SK-MEL-5 (cell line): ENCODE measurements around the gene TP73. TPM values are rescaled to one million over a fixed set of nuclear protein-coding genes. Genes with fewer than 3 reads are reported as not detected.
A peak's percentile ranks its signal among the peaks of the same experiment; 100 is the strongest.

Experiments used
- DNase-seq: peaks from one replicate; pipeline ENCODE4 v3.0.0-alpha.2; 2016; ENCODE audit warnings: low read depth, low spot score
- in situ Hi-C: cut with HindIII; loops from 2 replicates; pipeline ENCODE4 v1.10.0; 2016; ENCODE audit warnings: low sequenced_read_pairs, high pct_unique_total_duplicates, low pct_unique_long_range_greater_than_20kb
- total RNA-seq: library from RNA; depleted of rRNA; stranded (reverse); fragments of >200 nt; shearing (Covaris generic); gene quantifications from 2 replicates; pipeline ENCODE4 v1.2.3, GENCODE V29; 2014

TP73 gene
- total RNA-seq, 1 experiment from 2014 or later, result 0.32 TPM

- in situ Hi-C loops, result no loop called here
- peak; percentile 85 for DNase-seq
Measured at GRCh38 chr1:3772027-3772714, 119.9 kb downstream of the TP73 start.

DNA sequence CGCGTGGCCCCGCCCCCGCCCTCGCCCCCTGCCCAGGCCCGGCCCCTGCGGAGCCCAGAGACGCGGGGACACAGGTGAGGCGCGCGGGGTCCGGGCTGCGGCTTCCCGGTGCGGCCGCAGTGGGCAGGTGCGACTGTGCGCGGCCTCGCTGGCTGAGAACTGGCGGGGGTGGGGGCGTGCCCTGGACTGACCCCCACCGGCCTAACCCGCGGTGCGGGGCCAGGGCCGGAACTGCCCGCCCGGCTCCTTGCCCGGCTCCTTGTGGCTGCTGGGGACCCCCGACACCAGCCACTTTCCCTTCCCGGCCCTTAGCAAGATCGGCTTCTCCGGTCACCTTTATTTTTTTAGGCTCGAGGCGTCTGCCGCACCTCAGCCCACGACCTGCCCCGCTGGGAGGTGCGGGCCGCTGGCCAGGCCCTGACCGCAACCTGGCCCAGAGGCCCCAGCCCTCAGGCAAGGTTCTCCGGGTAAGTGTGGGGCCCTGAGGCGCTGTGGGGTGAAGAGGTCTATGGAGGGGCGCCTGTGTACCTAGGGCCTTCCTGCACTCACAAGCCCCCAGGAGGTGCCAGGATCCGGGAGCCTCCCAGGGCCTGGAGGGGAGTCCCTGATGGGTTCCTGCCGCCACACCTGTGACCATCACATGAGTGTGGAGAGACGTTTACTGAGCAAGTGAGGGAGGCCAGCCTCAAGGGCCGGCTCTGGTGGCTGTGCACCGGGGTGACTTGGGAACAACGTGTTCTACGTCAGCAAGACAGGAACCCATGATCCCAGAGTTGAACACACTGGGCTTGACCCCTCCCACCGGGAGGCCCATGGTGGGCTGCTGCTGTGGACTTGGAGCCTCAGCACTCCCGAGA is 120.6 kb downstream of the TP73 start, which contains the start of gene SMIM1:
Gene SMIM1 (plus strand): TSS at position 35 of the 857 bp plus-strand sequence. CDS start 2,625 bp downstream, outside the sequence.
- no peak for DNase-seq

DNA sequence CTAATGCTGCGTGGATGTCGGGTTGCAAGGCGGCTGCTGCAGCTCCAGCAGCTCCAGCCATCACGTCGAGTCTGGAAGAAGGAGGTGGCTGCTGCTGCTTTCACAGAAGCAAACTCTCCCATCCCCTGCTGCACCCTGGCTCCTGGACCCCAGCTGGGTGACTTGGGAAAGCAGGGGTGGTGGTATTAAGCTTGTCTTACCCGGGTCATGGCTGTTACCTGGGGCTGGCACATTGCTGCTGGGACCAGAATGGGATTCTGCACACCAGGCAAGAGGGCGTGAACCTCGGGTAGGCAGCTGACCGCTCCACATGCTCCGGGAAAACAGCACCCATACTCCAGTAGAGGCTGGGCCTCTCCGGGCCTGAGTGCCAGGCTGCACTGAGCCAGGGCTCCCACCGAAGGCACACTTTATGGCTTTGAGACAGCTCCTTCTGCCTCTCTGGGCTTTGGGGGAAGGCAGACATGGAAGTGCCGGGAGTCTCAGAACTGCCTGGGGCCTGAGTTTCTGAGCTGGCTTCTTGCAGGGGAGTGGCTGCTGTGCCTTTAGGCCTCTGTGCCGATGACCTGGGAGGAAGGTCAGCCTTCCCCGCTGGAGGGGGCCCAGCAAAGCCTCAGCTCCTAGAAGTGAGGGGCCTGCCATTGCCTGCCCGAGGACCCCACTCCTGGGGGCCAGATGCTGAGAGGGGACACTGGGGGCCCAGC is 121.4 kb downstream of the TP73 start:
- DNase-seq, result no peak
- in situ Hi-C loops, result no loop called here

More for the DNA sequence above, 120.6 kb downstream of the TP73 start, which contains the start of gene SMIM1:
- in situ Hi-C loops, result no loop called here

GRCh38 chr1:3774276-3774945 is 122.1 kb downstream of the TP73 start:
- no peak for DNase-seq
- in situ Hi-C loops, result no loop called here

DNA sequence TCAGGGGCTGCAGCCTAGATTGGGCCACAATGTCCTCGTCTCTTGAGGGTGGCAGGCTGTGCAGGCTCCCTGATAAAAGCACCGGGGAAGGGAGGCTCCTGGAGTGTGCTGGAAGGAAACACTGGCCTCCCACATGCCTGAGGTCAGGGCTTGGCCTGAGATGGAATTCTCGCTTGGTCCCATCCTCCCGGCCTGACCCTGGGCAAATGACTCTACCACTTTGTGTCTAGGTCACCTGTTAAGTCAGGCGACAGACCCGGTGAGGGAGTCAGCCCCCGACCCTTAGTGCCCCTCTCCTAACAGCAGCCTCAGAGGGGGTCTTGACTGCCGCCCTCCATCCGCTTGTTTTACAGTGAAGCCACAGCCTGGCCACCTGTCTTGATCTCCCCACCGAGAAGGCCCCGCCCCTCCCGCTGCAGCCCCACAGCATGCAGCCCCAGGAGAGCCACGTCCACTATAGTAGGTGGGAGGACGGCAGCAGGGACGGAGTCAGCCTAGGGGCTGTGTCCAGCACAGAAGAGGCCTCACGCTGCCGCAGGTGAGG is 122.7 kb downstream of the TP73 start:
- in situ Hi-C loops, result no loop called here
- DNase-seq, result no peak

DNA sequence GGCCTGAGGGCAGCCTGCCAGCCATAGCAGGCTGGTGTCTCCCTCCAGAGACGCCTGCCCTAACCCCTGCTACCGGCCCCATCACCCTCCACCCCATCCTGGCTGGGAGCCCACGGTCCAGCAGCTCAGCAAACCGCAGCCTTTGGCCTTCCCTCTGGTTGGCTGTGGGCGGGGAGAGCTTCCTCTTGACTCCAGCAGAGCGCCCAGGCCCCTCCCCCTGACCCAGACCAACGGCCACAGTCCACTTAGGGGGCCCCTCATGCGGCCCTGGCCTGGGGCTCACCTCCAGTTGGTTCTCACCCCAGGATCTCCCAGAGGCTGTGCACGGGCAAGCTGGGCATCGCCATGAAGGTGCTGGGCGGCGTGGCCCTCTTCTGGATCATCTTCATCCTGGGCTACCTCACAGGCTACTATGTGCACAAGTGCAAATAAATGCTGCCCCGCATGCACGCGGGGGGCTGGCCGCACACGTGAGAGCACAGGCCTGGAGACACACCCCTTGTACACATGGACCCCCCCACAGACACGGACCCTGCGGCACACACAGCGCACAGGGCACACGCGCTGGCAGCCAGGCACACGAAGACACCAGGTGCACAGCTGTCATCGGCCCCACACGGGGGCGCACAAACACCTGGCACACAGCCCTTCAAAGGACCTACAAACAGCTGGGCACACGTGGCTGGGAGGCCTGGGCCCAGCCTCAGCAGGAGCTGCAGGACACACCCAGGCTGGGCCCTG is 123.3 kb downstream of the TP73 start:
- peak; percentile 48 for DNase-seq
- in situ Hi-C loops, result no loop called here

GRCh38 chr1:3776231-3776961 is 124.1 kb downstream of the TP73 start:
- DNase-seq, result no peak
- in situ Hi-C loops, result no loop called here

DNA sequence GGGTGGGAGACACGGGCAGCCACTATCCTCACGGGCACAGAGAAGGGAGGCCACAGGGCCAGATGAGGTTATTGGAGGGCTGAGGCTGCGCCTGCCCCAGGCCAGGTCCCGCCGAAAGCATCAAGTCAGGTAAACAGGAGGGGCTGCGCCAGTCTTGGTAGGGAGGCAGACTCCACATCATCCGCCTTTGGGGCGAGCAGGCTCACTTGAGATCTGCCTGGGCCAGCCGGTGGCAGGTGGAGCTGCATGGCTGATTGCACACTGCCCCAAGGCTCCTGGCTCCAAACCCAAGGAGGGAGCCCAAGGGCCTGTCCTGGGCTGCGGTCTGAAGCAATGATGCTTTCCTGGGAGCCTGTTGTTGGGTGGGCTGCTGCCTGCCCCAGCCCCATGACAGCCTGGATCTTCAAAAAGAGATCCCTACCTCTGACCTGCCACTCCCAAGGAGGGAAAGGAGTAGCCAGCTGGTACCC is 124.8 kb downstream of the TP73 start:
- in situ Hi-C loops, result no loop called here
- no peak for DNase-seq

DNA sequence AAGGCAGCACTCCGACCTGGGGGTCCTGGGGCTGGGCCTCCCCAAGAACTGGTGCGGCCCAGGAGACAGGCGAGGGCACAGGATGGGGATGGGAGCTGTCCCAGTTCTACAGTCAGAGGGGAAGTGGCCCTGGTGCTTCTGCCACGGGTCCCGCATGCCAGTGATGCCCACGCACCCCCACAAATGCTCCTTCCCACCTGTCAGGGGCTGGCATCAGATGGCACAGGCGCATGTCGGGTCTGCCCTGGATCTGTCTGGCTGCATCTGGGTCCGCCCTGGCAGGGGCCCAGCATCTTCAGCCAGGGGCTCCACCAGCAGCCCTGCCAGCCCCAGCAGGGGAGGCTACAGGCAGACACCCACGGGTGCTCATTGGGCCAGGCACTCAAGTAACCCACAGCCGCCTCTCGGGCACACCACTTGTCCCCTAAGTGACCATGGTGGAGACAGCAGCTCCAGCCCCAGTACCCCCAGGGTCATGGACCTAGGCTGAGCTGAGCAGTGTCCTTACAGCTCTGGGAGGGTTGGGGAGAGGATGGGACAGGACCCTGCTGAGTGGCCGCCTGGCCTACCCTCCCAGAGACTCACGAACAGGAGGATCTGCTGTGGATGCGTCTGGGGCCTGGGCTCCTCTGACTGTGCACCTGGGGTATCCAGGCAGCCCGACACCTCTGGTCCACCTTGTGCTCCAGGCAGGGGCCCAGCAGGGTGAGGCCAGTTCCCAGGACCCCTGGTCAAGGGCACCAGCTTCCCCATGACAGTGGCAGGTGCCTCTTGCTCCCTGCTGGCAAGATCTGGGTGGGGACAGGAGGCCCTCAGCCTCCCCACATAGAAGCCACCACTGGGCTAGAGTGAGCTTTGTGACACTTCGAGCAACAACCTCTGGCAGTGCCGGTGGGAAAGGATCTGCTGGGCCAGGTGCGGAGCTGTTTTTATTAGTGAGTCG is 125.6 kb downstream of the TP73 start:
- no peak for DNase-seq
- in situ Hi-C loops, result no loop called here

DNA sequence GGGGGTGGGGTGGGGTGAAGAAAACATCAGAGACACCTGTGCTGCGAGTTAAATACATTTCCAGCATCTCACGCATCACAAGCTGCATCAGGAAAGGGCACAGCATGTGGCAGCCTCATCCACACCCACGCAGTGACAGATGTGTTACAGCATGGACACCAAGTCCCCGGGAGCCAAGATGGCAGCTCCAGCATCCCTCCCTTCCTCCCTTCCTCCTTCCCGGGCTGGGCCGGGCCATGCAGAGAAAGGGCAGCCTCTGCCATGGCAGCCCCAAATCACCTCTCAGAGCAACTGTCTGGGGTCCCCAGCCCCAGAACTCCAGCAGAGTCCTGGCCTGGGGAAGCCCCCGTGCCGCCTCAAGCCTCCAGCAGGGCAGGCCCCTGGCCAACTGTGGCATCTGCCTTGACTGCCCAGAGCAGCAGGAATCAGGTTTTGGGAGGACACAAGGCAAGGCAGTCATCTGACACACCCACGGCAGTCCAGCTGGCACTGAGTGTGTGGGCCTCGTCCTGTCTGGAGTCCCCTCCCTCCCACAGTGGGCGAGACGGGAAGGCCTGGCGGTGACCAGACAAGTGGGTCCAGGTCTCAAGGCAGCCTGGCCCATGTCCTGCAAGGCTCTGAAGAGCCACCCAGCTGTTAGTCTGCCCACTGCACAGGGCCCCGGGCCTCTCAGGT is 126.4 kb downstream of the TP73 start:
- no peak for DNase-seq

GRCh38 chr1:3779265-3779911 is 127.1 kb downstream of the TP73 start:
- in situ Hi-C loops, result no loop called here
- no peak for DNase-seq

More for the DNA sequence above, 126.4 kb downstream of the TP73 start:
- in situ Hi-C loops, result no loop called here

GRCh38 chr1:3779912-3780416 is 127.6 kb downstream of the TP73 start:
- in situ Hi-C loops, result no loop called here
- DNase-seq, result no peak

- no peak for DNase-seq
- in situ Hi-C loops, result no loop called here
Measured at GRCh38 chr1:3780901-3781300, 128.6 kb downstream of the TP73 start.
